ENCODE measurements around the gene SGMS1.
"Not testable (repeated sequence)": the region's sequence is repeated elsewhere in the genome, so short reads cannot be mapped to it uniquely, and the experiment has no call there.

Gene SGMS1

DNA sequence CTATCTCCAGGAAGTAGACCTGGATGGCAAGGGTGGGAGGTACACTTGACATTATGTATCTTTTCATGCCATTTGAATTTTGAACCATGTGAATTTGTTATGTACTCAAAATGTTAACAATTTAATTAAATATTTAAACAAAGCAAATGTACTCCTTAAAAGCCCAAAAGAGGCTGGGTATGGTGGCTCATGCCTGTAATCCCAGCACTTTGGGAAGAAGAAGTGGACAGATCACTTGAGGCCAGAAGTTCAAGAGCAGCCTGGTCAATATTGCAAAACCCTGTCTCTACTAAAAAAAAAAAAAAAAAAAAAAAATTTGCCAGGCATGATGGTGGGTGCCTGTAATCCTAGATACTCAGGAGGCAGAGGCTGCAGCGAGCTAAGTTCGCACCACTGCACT is 235.6 kb downstream of the SGMS1 start:
- no peak for DNase-seq

DNA sequence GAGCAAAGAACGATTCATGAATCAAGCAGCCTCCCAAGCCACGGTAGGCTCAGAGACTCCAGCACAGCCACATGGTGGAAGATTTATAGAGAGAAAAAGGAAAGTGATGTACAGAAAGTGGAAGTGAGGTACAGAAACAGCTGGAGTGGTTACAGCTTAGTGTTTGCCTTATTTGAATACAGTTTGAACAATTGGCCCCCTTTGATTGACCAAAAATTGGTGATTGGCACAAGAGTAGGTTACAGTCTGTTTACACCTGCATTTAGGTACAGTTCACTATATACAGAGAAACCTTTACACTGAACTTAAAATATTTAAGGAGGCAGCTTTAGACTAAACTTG is 236.1 kb downstream of the SGMS1 start:
- no peak for DNase-seq

DNA sequence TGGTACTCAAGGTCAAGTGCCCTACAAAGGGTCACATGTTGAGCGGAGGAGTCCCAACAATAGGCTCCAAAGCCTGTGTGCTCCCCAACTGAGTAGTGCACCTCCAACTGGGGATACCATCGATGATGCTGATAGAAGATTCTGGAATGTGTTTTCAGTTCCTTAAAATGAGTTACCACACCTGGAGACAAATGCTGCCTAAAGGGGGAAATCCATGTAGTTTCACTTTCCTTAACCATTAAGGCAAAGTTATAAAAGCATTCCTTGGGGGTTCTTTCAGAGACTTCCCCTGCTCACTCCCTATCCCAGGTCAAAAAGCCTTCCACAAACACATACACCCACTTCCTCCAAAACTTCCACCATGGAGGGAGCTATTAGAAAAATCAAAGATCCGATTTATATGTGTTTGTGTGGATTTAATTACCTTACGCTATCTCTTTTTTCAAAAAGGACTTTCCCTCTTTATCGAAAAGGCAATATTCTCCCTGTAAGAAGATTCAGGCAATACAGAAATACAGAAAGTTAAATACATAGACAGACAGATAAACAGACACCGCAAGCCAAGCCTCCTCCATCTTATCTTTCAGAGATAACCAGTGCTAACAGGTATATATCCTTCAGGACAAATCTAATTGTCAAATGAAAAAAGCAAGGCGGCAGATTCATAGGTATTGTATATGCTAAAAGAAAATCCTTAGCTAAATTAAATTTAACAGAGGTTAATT is 236.6 kb downstream of the SGMS1 start:
- DNase-seq: no peak

DNA sequence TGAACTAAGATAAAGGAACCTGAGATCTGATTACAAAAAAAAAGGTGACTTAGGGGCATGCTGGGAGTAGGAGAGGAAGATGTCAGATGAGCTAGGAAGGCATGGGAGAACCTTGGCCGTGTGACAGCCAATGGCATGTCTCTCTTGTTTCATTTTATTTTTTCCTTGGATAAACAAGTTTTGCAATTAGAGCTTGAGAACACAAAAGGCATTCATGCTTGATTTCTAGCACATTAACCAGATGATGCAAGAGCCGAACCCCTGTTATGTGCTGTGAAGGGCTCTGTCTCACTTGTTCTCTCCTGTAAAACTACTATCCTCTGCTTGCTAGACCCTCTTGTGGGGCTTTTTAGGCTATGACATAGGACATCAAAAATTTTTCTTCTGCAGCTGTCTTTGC is 238.1 kb downstream of the SGMS1 start:
- DNase-seq: no peak

DNA sequence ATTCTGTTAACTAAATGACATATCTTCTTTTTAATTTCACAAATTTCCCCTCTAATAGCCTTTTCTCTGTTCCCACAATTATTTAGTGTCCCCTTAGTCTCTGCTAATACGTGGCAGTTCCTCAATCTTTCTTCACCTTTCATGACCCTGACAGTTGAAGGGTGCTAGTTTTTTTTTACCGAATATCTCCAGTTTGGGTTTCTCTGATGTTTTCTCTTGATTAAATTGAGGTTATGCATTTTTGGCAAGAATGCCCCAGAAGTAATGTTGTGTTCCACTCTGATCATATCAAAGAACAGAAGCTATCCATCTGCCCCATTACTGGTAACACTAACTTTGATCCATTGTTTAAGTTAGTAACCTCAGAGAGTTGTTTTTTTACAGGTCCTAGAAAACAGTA is 238.9 kb downstream of the SGMS1 start:
- DNase-seq: no peak

DNA sequence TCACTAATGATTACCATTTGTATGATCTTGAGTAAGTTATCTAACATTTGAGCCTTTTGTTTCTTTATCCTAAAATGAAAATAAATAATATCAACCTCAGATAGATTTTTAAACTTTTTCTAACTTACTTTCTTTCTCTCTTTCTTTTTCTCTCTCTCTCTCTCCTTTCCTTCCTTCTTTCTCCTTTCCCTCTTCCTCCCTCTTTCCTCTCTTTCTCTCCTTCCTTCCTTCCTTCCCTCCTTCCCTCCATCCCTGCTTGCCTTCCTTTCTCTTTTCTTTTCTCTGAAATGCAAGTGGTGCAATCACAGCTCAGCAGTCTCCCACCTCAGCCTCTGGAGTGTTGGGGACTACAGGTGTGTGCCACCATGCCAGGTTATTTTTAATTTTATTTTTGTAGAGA is 239.5 kb downstream of the SGMS1 start:
- DNase-seq: no peak

DNA sequence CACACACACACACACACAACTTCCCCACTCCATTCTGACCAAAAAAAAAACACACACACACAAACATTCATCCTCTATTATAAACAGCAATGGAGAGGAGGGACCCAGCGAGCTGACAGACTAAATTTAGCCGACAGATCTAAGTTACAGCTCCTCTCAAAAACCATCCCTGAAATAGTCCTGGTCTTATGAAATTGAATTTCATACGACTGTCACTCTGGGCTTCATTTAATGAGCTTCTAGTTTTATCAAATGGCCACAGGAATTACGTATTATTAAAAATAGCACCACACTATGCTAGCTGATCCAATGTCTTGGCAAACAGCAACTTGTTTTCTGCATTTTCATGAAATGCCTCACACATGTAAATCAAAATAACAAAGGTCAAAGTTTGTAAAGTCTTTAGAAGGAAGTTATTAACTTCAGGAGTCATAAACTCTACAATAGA is 241.2 kb downstream of the SGMS1 start:
- DNase-seq: no peak

DNA sequence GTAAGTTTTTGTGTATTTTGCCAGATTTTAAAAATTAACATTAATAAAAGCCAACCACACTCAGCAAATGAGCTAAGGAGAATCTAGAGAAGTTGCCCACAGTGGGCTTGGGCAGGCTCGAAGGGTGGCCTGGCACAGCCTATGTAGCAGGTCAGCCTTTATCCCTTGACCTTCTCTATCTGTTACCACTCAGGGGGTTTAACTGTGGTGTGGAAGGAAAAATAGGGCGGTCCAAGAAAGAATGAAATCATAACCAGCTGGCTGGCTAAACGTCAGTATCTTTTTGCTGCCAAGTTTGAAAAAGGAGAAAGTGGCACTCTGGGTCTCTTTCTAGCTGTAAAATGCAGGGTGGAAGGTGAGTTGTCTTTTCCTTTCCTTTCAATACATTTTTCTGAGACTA is 242.1 kb downstream of the SGMS1 start:
- DNase-seq: no peak

DNA sequence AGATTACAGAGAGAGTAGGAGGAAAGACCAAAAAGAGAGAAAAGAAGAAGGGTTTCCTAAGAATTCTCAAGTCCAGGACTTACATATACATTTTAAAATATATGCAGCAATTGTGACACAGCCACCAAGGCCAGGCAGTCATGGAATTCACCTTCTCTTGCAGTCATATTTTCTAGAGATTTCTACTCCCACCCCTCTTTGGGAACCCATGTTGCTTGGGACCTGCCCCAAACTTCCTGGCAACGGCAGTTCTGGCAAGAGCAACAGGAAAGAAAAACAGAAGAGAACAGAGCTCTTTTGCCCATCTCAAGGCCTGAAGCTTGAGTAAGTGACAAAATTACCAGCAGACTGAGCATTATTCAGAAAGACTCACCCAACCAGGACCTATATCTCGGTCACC is 244.1 kb downstream of the SGMS1 start:
- DNase-seq: no peak

DNA sequence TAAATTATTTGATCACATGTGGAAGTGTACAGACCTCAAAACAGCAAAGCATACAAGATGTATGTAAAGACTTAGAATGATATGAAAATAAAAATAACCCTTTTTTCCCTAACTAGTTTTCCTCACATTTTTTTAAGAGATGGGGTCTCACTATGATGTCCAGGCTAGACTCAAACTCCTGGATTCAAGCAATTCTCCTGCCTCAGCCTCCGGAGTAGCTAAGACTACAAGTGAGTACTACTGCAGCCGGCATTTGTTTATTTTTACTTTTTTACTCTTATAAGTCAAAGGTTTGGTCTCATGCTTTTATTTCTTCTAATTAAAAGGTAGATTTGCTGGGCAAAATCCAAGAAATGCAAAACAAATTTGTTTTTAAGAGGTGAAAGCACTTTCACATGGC is 248.0 kb downstream of the SGMS1 start:
- no peak for DNase-seq

DNA sequence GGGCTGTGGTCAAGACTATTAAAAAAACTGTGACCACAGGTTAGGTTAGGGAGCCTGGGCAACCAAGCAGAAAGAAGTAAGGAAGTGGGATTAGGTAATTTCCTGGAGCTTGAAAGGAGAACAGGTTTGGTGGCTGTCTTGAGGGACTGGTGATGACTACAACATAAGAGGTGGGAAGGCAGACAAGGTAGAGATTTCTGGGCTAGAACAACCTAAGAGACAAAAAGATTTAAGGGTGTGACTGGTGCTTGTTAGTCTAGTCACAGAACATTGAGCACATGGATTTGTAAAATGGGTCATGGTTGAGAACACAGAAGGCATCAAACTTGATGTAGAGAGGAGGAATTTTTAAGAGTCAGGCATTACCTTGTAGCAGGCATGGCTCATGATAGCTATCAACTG is 248.7 kb downstream of the SGMS1 start:
- no peak for DNase-seq

DNA sequence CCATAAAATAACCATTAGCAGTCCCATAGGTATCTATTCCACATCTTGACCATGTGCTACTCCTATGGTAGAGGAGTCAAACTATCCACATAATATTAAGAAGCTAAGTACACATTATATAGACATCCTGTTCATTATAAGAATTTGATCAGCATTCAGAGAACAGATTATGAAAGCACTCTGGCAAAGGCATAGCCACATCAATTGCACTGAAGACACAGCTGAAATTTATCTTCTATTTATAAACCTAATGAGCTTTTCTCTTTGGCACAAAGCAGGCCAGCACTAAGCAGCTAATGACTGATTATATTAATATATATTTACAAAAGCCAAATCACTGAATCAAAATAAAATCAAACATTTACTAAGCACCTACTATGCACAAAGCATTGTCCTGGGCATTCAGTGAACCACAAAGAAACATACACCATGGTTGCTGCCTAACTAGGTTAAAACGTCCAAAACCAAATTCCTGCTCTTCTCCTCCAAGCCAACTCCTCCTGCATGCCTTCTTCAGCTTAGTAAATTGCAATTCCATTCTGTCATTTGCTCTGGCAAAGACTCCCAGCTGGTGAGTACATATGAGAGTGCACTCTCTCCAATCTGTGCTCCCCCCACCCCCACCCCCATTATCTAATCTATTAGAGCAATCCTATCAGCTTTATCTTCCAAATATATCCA is 249.8 kb downstream of the SGMS1 start:
- DNase-seq: no peak

DNA sequence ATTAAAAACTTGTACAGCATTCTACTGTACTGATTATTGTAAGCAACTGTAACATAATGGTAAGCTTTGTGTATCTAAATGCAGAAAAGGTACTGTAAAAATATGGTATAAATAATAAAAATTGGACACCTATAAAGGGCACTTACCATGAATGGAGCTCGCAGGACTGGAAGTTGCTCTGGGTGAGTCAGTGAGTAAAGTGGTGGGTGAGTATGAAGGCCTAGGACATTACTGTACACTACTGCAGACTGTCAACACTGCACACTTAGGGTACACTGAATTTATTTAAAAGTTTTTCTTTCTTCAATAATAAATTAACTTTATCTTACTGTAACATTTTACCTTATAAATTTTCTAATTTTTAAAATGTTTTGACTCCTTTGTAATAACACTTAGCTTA is 253.8 kb downstream of the SGMS1 start:
- DNase-seq: no peak

DNA sequence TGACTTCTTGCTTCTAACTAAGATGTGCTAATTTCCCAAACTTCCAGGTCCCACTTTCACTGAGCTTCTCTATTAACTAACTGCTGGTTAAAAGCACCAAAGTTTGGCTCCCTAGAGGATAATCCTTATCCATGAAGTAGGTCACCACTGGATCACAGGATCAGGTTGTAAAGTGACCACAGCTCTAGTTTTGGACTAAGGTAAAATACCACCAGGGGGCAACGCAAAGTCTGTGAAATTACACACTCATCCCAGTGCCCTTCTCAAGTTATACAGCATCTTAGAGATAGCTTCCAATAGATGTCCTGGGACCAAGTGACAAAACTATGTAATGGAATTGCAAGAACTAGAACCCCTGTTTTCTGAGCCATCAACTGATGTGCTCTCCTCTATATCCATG is 256.0 kb downstream of the SGMS1 start:
- DNase-seq: no peak

DNA sequence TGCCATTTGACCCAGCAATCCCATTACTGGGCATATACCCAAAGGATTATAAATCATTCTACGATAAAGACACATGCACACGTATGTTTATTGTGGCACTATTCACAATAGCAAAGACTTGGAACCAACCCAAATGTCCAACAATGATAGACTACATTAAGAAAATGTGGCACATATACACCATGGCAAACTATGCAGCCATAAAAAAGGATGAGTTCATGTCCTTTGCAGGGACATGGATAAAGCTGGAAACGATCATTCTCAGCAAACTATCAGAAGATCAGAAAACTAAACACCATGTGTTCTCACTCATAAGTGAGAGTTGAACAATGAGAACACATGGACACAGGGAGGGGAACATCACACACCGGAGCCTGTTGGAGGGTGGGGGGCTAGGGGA is 257.3 kb downstream of the SGMS1 start:
- not testable (repeated sequence) for DNase-seq

DNA sequence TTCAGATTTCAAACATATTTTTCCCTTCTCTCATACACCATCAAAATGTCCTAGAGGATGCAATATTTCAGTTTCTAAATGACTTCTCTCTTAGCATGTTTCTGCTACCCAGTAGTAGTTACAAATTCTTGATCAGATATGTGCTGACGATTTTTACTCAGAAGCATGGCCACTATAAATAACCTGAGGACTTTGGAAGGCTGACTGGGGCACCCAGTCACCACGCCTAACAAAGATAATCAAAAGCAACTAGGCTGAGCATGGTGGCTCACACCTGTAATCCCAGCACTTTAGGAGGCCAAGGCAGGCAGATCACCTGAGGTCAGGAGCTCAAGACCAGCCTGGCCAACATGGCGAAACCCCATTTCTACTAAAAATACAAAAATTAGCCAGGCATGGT is 259.0 kb downstream of the SGMS1 start:
- not testable (repeated sequence) for DNase-seq

DNA sequence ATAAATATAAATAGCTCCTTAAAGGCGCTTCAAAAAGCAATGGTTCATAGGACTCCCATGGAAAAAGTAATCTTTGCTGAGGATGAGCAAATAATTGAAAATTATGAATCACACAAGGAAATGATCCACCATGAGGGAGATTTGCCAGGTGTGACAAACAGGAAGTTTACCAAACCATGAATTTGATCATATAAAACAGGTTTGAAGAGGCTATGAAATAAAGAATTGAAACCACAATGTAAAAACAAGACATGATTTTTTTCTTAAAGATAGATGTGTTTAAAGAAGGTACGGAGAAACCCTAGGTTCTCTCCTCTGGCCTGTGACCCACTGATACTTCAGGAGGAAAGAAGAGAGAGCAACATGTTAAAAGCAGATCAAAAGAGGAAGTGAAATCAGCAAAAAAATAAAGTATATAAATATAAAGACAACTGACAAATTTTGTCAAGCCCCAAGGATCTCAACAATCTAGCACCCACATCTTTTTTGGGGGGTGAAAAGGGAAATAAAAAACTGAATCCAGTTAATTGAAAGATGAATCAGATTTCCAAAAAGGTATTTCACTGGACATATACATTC is 261.1 kb downstream of the SGMS1 start:
- no peak for DNase-seq

DNA sequence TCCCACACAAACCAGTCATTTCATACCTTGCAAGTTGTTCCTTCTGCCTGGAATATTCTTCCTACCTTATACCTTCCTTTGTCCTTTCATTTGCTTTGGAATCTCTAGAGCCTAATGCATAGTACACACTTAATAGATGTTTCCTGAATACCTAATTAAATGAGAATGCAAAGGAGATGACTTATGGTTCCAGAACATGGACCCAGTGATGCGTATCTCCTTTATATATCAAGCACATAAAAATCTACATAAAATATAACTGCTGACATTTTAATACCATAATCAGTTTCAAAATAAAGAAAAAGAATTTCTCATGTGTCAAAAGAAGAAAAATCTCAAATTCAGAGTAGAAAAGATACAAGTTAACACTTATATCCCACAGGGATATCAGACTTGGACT is 261.8 kb downstream of the SGMS1 start:
- DNase-seq: no peak

DNA sequence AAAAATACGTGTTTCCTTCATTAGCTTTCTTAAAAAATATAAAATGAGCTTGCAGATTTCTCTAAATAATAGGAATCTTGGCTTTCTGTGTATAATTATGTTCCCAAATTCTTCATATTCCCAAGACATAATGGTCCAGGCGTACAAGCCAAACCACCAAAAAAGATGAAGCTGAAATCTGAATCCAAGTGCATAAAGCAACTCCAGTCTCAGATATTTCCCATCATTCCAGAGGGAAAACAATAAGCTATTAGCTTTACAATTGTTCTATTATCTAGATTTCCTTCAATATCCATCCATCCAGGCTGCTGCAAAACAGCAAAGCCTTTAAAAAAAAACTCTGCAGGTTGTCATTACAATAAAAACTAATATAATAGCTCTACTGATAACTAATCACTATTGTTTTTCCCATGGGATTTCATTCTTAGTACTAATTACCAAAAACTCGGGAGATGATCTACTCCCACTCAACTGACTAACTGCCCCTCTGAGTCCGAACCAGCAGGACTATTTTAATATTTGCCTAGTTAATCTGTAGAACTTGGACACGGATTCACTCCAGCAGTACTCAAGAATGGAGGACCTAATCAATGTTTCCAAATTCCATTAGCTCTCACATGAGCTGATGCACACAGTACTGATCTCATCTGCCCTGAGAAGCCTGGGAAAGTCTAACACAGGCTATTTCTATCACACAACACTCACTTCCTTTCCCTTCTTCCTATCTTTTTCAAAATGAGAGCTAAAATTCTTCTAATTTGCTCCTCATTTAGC is 263.5 kb downstream of the SGMS1 start:
- no peak for DNase-seq

DNA sequence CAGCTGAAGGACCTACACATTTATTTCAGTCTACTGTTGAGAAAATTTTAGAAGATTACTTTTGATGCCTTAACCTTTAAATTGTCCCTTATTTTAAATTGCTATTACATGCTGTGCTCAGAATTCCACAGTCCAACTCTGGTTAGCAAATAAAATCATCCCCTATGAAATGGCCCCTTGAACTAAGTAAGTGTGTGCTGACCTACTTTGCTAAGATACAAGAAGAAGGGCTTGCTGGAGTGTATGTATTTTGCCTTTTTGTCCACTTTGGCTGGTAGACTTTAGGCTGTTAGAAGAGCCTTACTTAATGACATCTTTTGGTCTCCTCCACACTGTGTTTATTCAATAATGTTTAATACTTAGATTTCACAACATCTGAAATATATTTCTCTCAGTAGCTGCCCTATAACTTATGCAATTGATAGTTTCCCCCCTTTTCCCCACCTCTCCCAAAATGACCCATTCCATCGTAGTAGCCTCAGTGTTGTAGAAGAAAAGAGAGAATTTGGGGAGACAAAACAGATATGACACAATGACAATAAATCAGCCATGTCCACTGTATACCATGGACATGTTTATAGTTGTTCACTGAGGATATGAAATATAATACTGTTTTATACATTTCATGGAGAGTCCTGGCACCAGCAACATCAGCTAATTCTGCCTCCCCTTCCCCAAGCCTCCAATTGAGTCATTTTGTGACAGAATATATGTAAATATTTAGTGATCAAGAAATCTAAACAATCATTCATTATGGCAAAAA is 264.6 kb downstream of the SGMS1 start:
- no peak for DNase-seq

DNA sequence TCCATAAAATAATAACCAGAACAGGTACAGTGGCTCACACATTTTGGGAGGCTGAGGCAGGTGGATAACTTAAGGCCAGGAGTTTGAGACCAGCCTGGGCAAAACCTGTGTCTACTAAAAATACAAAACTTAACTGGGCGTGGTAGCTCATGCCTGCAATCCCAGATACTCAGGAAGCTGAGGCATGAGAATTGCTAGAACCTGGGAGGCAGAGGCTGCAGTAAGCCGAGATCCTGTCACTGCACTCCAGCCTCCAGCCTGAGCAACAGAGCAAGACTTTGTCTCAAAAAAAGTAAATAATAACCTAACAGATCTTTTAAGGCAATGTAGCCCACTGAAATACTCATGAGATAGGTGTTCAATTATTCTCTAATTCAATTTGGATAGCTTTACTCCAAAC is 265.3 kb downstream of the SGMS1 start:
- DNase-seq: no peak

DNA sequence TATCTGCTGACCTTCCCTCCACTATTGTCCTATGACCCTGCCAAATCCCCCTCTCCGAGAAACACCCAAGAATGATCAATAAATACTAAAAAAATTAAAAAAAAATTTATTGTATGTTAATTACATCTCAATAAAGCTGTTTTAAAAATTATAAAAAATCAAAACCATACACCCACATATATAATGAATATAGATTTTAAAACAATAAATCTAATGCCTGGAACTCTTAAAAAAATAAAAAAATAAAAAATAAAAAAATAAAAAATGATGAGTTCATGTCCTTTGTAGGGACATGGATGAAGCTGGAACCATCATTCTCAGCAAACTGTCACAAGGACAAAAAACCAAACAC is 267.3 kb downstream of the SGMS1 start:
- not testable (repeated sequence) for DNase-seq

All from stimulated activated CD4-positive, alpha-beta T cell treated with anti-CD3 and anti-CD28 coated beads, Interleukin-4, amount 100 ng/mL, for 4 hours (primary cell).